ENCODE measurements around the gene XKRX.

- TF ChIP-seq POLR2AphosphoS5 (IDR thresholded peaks at IDR 0.05; ENCODE audit: low read depth, low read length): no peak
- no peak; the same call in 1 of the 2 replicates for TF ChIP-seq POLR2A (IDR thresholded peaks at IDR 0.05; ENCODE audit: low read depth, low read length)
- TF ChIP-seq TAF1 (IDR thresholded peaks at IDR 0.05; ENCODE audit: borderline replicate concordance, low read depth, low read length): no peak
Observed at GRCh38 chrX:100931218-100931924, 2.7 kb upstream of the XKRX start.

Data from GM12892 (cell line).